AG09319 (cell line): ENCODE results near the gene KRT8.

ENCODE experiments used
- DNase-seq: peaks from one replicate; pipeline ENCODE4 v3.0.0-alpha.2; 2010; ENCODE audit warnings: low read depth; ENCODE audit errors: extremely low read depth
- CTCF ChIP-seq: IDR thresholded peaks from 2 replicates; pipeline ENCODE4 v1.5.1; 2011; ENCODE audit warnings: low read depth, mild to moderate bottlenecking, inconsistent platforms, low read length, moderate library complexity

KRT8 gene

GRCh38 chr12:52914576-52915121, 9.8 kb upstream of the KRT8 start:
- DNase-seq, result no peak
- TF ChIP-seq CTCF, result no peak

GRCh38 chr12:52913431-52913821, 8.6 kb upstream of the KRT8 start:
- TF ChIP-seq CTCF, result no peak
- DNase-seq, result no peak

GRCh38 chr12:52912711-52913430, 8.0 kb upstream of the KRT8 start:
- no peak for TF ChIP-seq CTCF
- no peak for DNase-seq

GRCh38 chr12:52910248-52910883, 5.5 kb upstream of the KRT8 start:
- no peak for DNase-seq
- TF ChIP-seq CTCF, result no peak

- TF ChIP-seq CTCF, result no peak
- no peak for DNase-seq
Measured at GRCh38 chr12:52909796-52910195, 4.9 kb upstream of the KRT8 start.

GRCh38 chr12:52909331-52909730, 4.5 kb upstream of the KRT8 start:
- no peak for DNase-seq
- no peak for TF ChIP-seq CTCF

- DNase-seq, result no peak
- no peak for TF ChIP-seq CTCF
Measured at GRCh38 chr12:52907092-52907810, 2.4 kb upstream of the KRT8 start.
